Psoas muscle (tissue), 8 donors: ENCODE results near the gene CYB561D2. TPM values are rescaled to one million over a fixed set of nuclear protein-coding genes. Genes with fewer than 3 reads are reported as not detected.

Source experiments
- ATAC-seq, 4 donors: fragments of 200-7000 bp; cut with Tn5 transposase; one replicate each; pipeline ENCODE4 v1.9.1; 2020; ENCODE audit warnings: moderate library complexity in 3 of 4, mild to moderate bottlenecking in 2 of 4
- DNase-seq, 2 donors: peaks; one replicate each; pipeline ENCODE4 v3.0.0-alpha.2; 2020
- H3K27ac ChIP-seq: fragments of 200-600 bp; one replicate; pipeline ENCODE4 v1.8.0; 2022
- H3K27me3 ChIP-seq, 3 donors: fragments of 200-600 bp in 1 of 3; one replicate each; pipeline versions ENCODE4 v1.6.1 to v1.8.0; 2013 to 2022; ENCODE audit warnings: low read length in 2 of 3, mild to moderate bottlenecking in 2 of 3, moderate library complexity in 1 of 3; ENCODE audit not compliant: insufficient read depth in 3 of 3
- H3K36me3 ChIP-seq, 2 donors: fragments of 200-600 bp in 1 of 2; one replicate each; pipeline versions ENCODE4 v1.6.1 to v1.8.0; 2013 to 2022; ENCODE audit warnings: low read depth in 1 of 2, mild to moderate bottlenecking in 1 of 2, moderate library complexity in 1 of 2; ENCODE audit not compliant: insufficient read depth in 1 of 2
- H3K4me1 ChIP-seq: fragments of 200-600 bp; one replicate; pipeline ENCODE4 v1.8.0; 2022
- H3K4me3 ChIP-seq: fragments of 200-600 bp; one replicate; pipeline ENCODE4 v1.8.0; 2022; ENCODE audit warnings: mild to moderate bottlenecking
- H3K9me3 ChIP-seq: fragments of 200-600 bp; one replicate; pipeline ENCODE4 v1.8.0; 2022
- WGBS, 3 donors: extraction: QIAGEN DNeasy Blood & Tissue Kit; methylation state at CpG; one replicate each; pipeline versions ENCODE4 v1.1.6 to v1.1.7; 2013; 5-methylcytosine and 5-hydroxymethylcytosine counted together
- intact Hi-C, 2 donors: fragments of 100-400 bp; cut with DNase I; formaldehyde crosslinking; loops; one replicate each; pipeline versions ENCODE4 v1.11.0 to v1.14.2; 2022
- polyA plus RNA-seq, 3 donors: library from polyadenylated mRNA; stranded (reverse); fragments of 200-250 nt; gene quantifications; one replicate each; pipeline ENCODE4 v1.2.3, GENCODE V29; 2013
- total RNA-seq, 4 donors: library from RNA; stranded (reverse); fragmentation: NEBNext Ultra II Directional in 2 of 4; extraction: Animal tissue kit (Norgen Biotek cat#: 25700) in 2 of 4; gene quantifications; one replicate each; pipeline versions ENCODE4 v1.2.1 to v1.2.4, GENCODE V29; 2021 to 2023
- TF ChIP-seq, protein P1 (sequence below): fragments of 200-600 bp; IDR thresholded peaks from one replicate; pipeline ENCODE4 v1.8.0; 2022; ENCODE audit warnings: antibody characterized with exemption
- donor health status: healthy with polysubstance abuse.
- donor health status: DM: no; HTN: no; CAD: no; lungs with moderate emphysema.
- donor health status: Bipolar disorder and iron deficiency.
- donor health status: healthy.
- donor health status: DM: yes; HTN: yes; CAD: no.
- donor health status: DM: no; HTN: no; CAD: no.
- donor health status: DM: no; HTN: no; CAD: no.
- donor health status: DM: yes; HTN: yes; CAD: no.

Gene CYB561D2
- total and polyA plus RNA-seq, 7 donors = 5.7 to 34.8 (median 9.2) TPM

- Histone ChIP-seq H3K9me3 (no peaks in the 10 kb centered on the region), H3K27me3 (no peaks in the 10 kb centered on the region), H3K36me3 (peaks cover 0 to 39% of the 10 kb centered on the region in 2 donors), H3K4me1 (peaks cover 36% of the 10 kb centered on the region), H3K4me3 (no peak overlapping the region), H3K27ac (peak overlapping the region; percentile 41)
- ATAC-seq = peak; percentile 29 to 82 (median 62)
- DNase-seq = no peak
- intact Hi-C loops = no loop called here
- 26 to 39% (median 34%) methylated on average over 3 of the region's 3 CpGs for WGBS, 3 donors
- TF ChIP-seq, protein P1, sequence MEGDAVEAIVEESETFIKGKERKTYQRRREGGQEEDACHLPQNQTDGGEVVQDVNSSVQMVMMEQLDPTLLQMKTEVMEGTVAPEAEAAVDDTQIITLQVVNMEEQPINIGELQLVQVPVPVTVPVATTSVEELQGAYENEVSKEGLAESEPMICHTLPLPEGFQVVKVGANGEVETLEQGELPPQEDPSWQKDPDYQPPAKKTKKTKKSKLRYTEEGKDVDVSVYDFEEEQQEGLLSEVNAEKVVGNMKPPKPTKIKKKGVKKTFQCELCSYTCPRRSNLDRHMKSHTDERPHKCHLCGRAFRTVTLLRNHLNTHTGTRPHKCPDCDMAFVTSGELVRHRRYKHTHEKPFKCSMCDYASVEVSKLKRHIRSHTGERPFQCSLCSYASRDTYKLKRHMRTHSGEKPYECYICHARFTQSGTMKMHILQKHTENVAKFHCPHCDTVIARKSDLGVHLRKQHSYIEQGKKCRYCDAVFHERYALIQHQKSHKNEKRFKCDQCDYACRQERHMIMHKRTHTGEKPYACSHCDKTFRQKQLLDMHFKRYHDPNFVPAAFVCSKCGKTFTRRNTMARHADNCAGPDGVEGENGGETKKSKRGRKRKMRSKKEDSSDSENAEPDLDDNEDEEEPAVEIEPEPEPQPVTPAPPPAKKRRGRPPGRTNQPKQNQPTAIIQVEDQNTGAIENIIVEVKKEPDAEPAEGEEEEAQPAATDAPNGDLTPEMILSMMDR = no peak
Measured at GRCh38 chr3:50314342-50314741, 36.3 kb upstream of the CYB561D2 start.

GRCh38 chr3:50314816-50315215 is 35.8 kb upstream of the CYB561D2 start:
- peaks cover 0 to 42% of the 10 kb centered on the region in 2 donors for H3K36me3 ChIP-seq
- TF ChIP-seq, protein P1 = no peak
- intact Hi-C loops = no loop called here
- no peak for DNase-seq
- no peaks in the 10 kb centered on the region for H3K9me3 ChIP-seq
- H3K4me3 ChIP-seq = no peak overlapping the region
- peak in 1 of 4 donors; percentile 11 for ATAC-seq
- peak overlapping the region; percentile 41 for H3K27ac ChIP-seq
- WGBS, 3 donors = 97 to 100% (median 98%) methylated on average over 4 of the region's 4 CpGs
- peaks cover 40% of the 10 kb centered on the region for H3K4me1 ChIP-seq
- H3K27me3 ChIP-seq = no peaks in the 10 kb centered on the region

GRCh38 chr3:50316657-50317242 is 33.9 kb upstream of the CYB561D2 start:
- 68 to 77% (median 72%) methylated on average over 8 to 9 of the region's 9 CpGs for WGBS, 3 donors
- TF ChIP-seq, protein P1 = no peak
- intact Hi-C loops = no loop called here
- Histone ChIP-seq H3K9me3 (no peaks in the 10 kb centered on the region), H3K27me3 (no peaks in the 10 kb centered on the region), H3K4me3 (no peak overlapping the region), H3K4me1 (peaks cover 47% of the 10 kb centered on the region), H3K27ac (no peak overlapping the region), H3K36me3 (peaks cover 0 to 42% of the 10 kb centered on the region in 2 donors)
- DNase-seq (no peak), ATAC-seq (no peak)

- Histone ChIP-seq H3K27ac (no peak overlapping the region), H3K4me3 (no peak overlapping the region), H3K36me3 (peaks cover 0 to 42% of the 10 kb centered on the region in 2 donors), H3K9me3 (no peaks in the 10 kb centered on the region), H3K4me1 (peaks cover 52% of the 10 kb centered on the region), H3K27me3 (no peaks in the 10 kb centered on the region)
- DNase-seq (no peak), ATAC-seq (no peak)
- TF ChIP-seq, protein P1 = no peak
- 51 to 62% (median 58%) methylated on average over 6 of the region's 6 CpGs for WGBS, 3 donors
- intact Hi-C loops = no loop called here
Measured at GRCh38 chr3:50317300-50317699, 33.4 kb upstream of the CYB561D2 start.

DNA sequence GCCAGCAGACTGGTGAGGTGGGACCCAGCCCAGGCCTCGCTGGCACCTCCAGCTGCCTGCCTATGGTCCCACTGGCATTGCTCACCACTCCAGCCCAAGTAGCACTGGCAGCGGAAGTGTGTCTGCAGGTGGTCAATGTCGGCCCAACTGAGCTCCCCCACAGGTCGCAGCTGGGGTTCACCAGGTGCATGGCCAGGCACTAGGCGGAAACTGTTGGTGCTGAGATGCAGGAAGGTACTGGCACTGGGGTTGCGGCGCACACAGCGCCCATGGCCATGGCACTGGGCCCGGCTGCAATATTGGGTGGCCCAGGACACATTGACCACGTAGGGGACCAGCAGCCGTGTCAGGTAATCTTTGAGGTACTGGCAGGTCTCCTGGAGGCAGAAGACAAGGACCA is 32.5 kb upstream of the CYB561D2 start:
- DNase-seq (no peak), ATAC-seq (no peak)
- intact Hi-C loops = no loop called here
- Histone ChIP-seq H3K9me3 (no peaks in the 10 kb centered on the region), H3K4me3 (peak overlapping the region; percentile 90), H3K36me3 (peaks cover 0 to 42% of the 10 kb centered on the region in 2 donors), H3K27me3 (no peaks in the 10 kb centered on the region), H3K4me1 (peaks cover 55% of the 10 kb centered on the region), H3K27ac (no peak overlapping the region)
- 82 to 84% (median 83%) methylated on average over 11 of the region's 11 CpGs for WGBS, 3 donors
- TF ChIP-seq, protein P1 = no peak
